Left ventricle myocardium inferior (tissue), 1 donor: ENCODE data around the gene RAB17. TPM values are rescaled to one million over a fixed set of nuclear protein-coding genes. Genes with fewer than 3 reads are reported as not detected.

Experiments used
- DNase-seq: peaks from one replicate; pipeline ENCODE4 v3.0.0-alpha.2; 2020
- H3K27ac ChIP-seq: fragments of 200-600 bp; replicated peaks from 2 replicates; pipeline ENCODE4 v1.8.0; 2021
- H3K27me3 ChIP-seq: fragments of 200-600 bp; 2 replicates; pipeline ENCODE4 v1.8.0; 2021; ENCODE audit warnings: low read depth
- H3K36me3 ChIP-seq: fragments of 200-600 bp; 2 replicates; pipeline ENCODE4 v1.8.0; 2021
- H3K4me1 ChIP-seq: fragments of 200-600 bp; 2 replicates; pipeline ENCODE4 v1.8.0; 2021
- H3K4me3 ChIP-seq: fragments of 200-600 bp; 2 replicates; pipeline ENCODE4 v1.8.0; 2021; ENCODE audit warnings: mild to moderate bottlenecking, moderate library complexity
- H3K9me3 ChIP-seq: fragments of 200-600 bp; replicated peaks from 2 replicates; pipeline ENCODE4 v1.8.0; 2021
- intact Hi-C: fragments of 100-400 bp; cut with micrococcal nuclease; formaldehyde crosslinking; loops from one replicate; pipeline ENCODE4 v1.11.0; 2022
- total RNA-seq: library from RNA; stranded (reverse); fragmentation: NEBNext Ultra II Directional; extraction: Animal tissue kit (Norgen Biotek cat#: 25700); gene quantifications from one replicate; pipeline ENCODE4 v1.2.1, GENCODE V29; 2021
- TF ChIP-seq, protein P1 (sequence below): fragments of 200-600 bp; IDR thresholded peaks from 2 replicates; pipeline ENCODE4 v1.8.0; 2021; ENCODE audit warnings: antibody characterized with exemption, mild to moderate bottlenecking, borderline replicate concordance
- donor health status: DM: no; HTN: yes; CAD: no; lungs with severe emphysema.

RAB17 gene
- total RNA-seq, 1 donor from 2014 or later, result 4.5 TPM

DNA sequence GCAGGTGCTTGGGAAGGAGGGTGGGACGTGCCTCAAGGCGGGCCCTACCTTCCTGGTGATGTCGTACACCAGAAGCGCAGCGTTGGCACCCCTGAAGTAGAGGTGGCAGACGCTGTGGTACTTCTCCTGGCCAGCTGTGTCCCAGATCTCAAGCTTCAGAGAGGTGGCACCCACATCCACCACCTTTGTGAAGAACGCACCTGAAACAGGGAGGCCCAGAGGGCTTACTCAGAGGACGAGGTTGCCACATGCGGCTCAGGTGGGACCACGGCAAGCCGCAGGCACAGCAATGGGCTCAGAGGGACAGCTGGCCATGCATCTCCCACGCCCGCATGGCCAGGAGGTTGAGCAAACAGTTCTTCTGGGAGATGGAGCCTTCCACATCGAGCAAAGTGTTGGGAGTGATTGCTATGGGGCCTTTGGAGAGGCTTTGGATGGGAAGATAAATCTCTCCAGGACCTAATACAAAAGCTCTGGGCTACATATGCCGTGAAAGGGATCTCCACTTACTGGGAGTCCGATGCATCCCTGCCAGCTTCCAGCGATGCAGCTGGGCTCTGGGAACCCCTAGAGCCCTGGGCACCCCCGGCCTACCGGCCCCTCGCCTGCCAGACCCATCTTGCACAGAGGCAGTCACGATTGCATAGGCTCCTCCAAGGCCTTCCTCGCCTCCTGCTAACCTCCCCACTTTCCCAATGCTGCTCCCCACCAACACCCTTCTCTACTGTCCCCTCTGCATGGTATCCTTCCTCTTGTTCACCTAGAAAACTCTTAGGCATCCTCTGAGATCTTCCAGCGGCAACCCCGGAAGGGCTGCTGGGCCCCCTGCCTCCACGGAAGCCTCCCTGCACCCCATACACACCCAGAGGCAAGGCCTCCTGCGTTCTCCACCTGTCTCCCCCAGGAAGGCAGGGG is 12.3 kb downstream of the RAB17 start:
- TF ChIP-seq, protein P1, sequence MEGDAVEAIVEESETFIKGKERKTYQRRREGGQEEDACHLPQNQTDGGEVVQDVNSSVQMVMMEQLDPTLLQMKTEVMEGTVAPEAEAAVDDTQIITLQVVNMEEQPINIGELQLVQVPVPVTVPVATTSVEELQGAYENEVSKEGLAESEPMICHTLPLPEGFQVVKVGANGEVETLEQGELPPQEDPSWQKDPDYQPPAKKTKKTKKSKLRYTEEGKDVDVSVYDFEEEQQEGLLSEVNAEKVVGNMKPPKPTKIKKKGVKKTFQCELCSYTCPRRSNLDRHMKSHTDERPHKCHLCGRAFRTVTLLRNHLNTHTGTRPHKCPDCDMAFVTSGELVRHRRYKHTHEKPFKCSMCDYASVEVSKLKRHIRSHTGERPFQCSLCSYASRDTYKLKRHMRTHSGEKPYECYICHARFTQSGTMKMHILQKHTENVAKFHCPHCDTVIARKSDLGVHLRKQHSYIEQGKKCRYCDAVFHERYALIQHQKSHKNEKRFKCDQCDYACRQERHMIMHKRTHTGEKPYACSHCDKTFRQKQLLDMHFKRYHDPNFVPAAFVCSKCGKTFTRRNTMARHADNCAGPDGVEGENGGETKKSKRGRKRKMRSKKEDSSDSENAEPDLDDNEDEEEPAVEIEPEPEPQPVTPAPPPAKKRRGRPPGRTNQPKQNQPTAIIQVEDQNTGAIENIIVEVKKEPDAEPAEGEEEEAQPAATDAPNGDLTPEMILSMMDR, result no peak
- intact Hi-C loops, result no loop called here
- Histone ChIP-seq H3K9me3 (no peaks in the 10 kb centered on the region), H3K4me1 (peaks cover 42% of the 10 kb centered on the region), H3K36me3 (no peaks in the 10 kb centered on the region), H3K27me3 (no peaks in the 10 kb centered on the region), H3K4me3 (no peak overlapping the region), H3K27ac (no peak overlapping the region)
- no peak for DNase-seq

DNA sequence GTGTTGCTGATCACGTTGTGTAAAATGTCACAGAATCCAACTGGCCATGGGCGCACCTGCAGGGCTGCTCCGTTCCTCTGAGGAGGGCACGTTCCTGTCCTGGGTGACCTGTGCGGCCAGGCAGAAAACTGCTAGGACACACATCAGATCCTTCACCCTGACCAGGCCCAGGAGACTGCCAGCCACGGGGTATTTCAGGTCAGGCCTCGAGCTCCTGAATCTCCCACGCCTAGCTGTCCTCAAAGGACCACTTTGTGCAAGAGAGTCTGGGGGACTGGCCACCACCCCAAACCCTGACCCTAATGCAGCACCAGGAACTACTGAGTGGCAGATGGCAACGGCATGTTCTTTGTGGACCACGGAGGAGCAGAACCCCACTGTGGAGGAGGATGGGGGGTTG is 13.1 kb downstream of the RAB17 start:
- no peak overlapping the region for H3K27ac ChIP-seq
- TF ChIP-seq, protein P1, result no peak
- H3K4me3 ChIP-seq, result no peak overlapping the region
- peaks cover 39% of the 10 kb centered on the region for H3K4me1 ChIP-seq
- no peaks in the 10 kb centered on the region for H3K27me3 ChIP-seq
- no peaks in the 10 kb centered on the region for H3K9me3 ChIP-seq
- intact Hi-C loops, result no loop called here
- H3K36me3 ChIP-seq, result no peaks in the 10 kb centered on the region
- no peak for DNase-seq

DNA sequence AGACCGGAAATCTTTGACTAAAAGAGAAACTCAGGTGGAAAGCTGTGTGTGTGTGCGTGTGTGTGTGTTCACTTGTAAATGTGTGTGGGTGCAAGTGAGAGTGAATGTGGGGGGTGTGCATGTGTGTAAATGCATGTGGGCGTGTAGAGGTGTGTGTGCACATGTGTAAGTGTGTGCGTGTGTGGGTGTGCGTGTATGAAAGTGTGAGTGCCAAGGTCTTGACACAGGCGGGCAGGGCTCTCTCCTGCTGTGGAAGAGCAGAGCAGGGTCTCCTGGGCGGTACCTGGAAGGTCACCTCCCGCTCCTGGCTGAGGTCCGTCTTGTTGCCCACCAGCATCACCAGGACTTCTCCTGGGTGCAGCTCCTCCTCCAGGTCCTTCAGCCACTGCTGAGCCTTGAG is 13.6 kb downstream of the RAB17 start:
- Histone ChIP-seq H3K27ac (no peak overlapping the region), H3K4me3 (no peak overlapping the region), H3K27me3 (no peaks in the 10 kb centered on the region), H3K4me1 (peaks cover 39% of the 10 kb centered on the region), H3K36me3 (no peaks in the 10 kb centered on the region), H3K9me3 (no peaks in the 10 kb centered on the region)
- intact Hi-C loops, result no loop called here
- TF ChIP-seq, protein P1, result no peak
- DNase-seq, result no peak

DNA sequence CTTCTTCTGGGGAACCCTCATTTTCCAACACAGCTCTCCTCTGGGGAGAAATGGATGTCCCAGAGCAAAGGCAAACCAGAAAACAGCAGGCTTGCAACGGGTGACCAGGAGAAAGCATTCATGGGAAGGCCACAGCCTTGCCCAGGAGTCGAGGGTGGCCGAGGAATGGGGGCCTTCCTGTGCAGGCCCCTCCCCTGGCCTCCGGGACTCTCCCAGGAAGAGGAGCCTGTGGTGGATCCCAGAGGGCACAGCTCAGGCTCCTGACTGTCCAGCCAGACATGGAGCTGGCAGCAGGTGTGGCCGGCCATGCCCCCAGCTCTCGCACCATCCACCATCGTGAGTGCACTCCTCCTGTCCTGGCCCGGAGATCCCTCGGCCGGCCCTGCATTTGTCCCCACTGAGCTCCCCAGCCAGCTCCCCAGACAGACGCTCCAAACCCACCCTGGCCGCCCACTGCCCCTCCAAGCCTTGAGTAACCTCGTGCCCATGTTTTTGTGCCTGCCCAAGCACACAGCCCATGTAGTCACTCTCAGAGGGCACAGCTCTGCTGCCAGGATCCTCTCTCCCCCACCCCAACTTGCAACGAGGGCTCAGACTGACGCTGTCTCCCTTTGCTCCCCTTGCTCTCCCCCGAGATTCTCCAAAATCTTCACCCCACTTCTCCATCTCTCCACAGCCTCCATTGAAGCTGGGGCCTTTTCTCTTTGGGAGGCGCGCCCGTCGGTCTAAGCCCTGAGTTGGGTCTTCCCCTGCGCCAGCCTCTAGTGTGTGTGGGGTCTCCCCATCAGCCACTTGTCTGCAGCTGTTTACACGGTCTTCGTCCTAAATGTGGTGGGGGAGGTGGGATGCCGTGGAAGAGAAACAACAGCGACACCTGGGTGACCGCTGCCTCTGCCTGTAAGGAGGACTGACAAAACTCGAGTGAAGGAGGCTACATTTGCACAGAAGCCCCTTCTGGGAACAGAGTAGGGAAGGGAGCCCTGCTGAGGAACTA is 14.4 kb downstream of the RAB17 start:
- Histone ChIP-seq H3K36me3 (no peaks in the 10 kb centered on the region), H3K27ac (no peak overlapping the region), H3K9me3 (no peaks in the 10 kb centered on the region), H3K4me1 (peaks cover 36% of the 10 kb centered on the region), H3K27me3 (no peaks in the 10 kb centered on the region), H3K4me3 (no peak overlapping the region)
- TF ChIP-seq, protein P1, result no peak
- intact Hi-C loops, result no loop called here
- DNase-seq, result no peak
